M059J (cell line): ENCODE measurements around the gene FHOD3. TPM values are rescaled to one million over a fixed set of nuclear protein-coding genes. Genes with fewer than 3 reads are reported as not detected.

ENCODE experiments used
- DNase-seq: peaks from one replicate; pipeline ENCODE4 v3.0.0-alpha.2; 2012; ENCODE audit warnings: low read depth
- total RNA-seq: library from RNA; depleted of rRNA; stranded (reverse); fragments of >200 nt; shearing (Covaris generic); gene quantifications from 2 replicates; pipeline ENCODE4 v1.2.3, GENCODE V29; 2014

The FHOD3 gene
- total RNA-seq, 1 experiment from 2014 or later = 13.1 TPM

GRCh38 chr18:36660311-36660710 lies 362.8 kb downstream of the FHOD3 start:
- DNase-seq = no peak

- peak; percentile 27 for DNase-seq
Measured at GRCh38 chr18:36661999-36662398, 364.5 kb downstream of the FHOD3 start.

- no peak for DNase-seq
Measured at GRCh38 chr18:36663312-36663711, 365.8 kb downstream of the FHOD3 start.

GRCh38 chr18:36665952-36666351 lies 368.4 kb downstream of the FHOD3 start:
- DNase-seq = no peak

GRCh38 chr18:36667811-36668210 lies 370.3 kb downstream of the FHOD3 start:
- no peak for DNase-seq

GRCh38 chr18:36668349-36668748 lies 370.8 kb downstream of the FHOD3 start:
- no peak for DNase-seq

- DNase-seq = peak; percentile 42
Measured at GRCh38 chr18:36672437-36673344, 375.2 kb downstream of the FHOD3 start.

GRCh38 chr18:36673452-36673851 lies 375.9 kb downstream of the FHOD3 start:
- DNase-seq = no peak

- DNase-seq = no peak
Measured at GRCh38 chr18:36675076-36675475, 377.6 kb downstream of the FHOD3 start.

GRCh38 chr18:36675542-36675941 lies 378.0 kb downstream of the FHOD3 start:
- no peak for DNase-seq

GRCh38 chr18:36676629-36677028 lies 379.1 kb downstream of the FHOD3 start:
- DNase-seq = no peak

GRCh38 chr18:36680042-36680441 lies 382.5 kb downstream of the FHOD3 start:
- peak; percentile 11 for DNase-seq

GRCh38 chr18:36685580-36685979 lies 388.1 kb downstream of the FHOD3 start:
- no peak for DNase-seq

- DNase-seq = peak; percentile 65
Measured at GRCh38 chr18:36688020-36688965, 390.8 kb downstream of the FHOD3 start.

GRCh38 chr18:36692371-36692770 lies 394.9 kb downstream of the FHOD3 start:
- DNase-seq = no peak

GRCh38 chr18:36692921-36693332 lies 395.4 kb downstream of the FHOD3 start:
- DNase-seq = no peak

- no peak for DNase-seq
Measured at GRCh38 chr18:36693931-36694620, 396.6 kb downstream of the FHOD3 start.

- no peak for DNase-seq
Measured at GRCh38 chr18:36695806-36696205, 398.3 kb downstream of the FHOD3 start.

- DNase-seq = peak; percentile 91
Measured at GRCh38 chr18:36697905-36698304, 400.4 kb downstream of the FHOD3 start.

GRCh38 chr18:36700955-36701354 lies 403.4 kb downstream of the FHOD3 start:
- no peak for DNase-seq

GRCh38 chr18:36702401-36703013 lies 405.0 kb downstream of the FHOD3 start:
- no peak for DNase-seq
